Hepatocyte (in vitro differentiated cells): ENCODE data around the gene DPP10. TPM values are rescaled to one million over a fixed set of nuclear protein-coding genes. Genes with fewer than 3 reads are reported as not detected.

ENCODE experiments used
- DNase-seq: peaks from one replicate; pipeline ENCODE4 v3.0.0-alpha.2; 2016; ENCODE audit warnings: low spot score
- H2AFZ ChIP-seq: fragments of 200-600 bp; sonication (generic); 2 replicates; pipeline ENCODE4 v1.6.0; 2016; ENCODE audit warnings: antibody characterized with exemption, mild to moderate bottlenecking
- H3K27ac ChIP-seq: fragments of 200-600 bp; sonication (generic); 2 replicates; pipeline ENCODE4 v1.5.1; 2016; ENCODE audit warnings: mild to moderate bottlenecking
- H3K27me3 ChIP-seq: fragments of 200-600 bp; sonication (generic); 2 replicates; pipeline ENCODE4 v1.6.1; 2016
- H3K36me3 ChIP-seq: fragments of 200-600 bp; sonication (generic); replicated peaks from 2 replicates; pipeline ENCODE4 v1.5.1; 2016; ENCODE audit warnings: low read depth; ENCODE audit not compliant: insufficient read depth
- H3K4me1 ChIP-seq: fragments of 200-600 bp; sonication (generic); 2 replicates; pipeline ENCODE4 v1.5.1; 2016; ENCODE audit warnings: mild to moderate bottlenecking, moderate library complexity; ENCODE audit not compliant: insufficient read depth
- H3K4me2 ChIP-seq: fragments of 200-600 bp; sonication (generic); 2 replicates; pipeline ENCODE4 v1.6.0; 2016
- H3K4me3 ChIP-seq: fragments of 200-600 bp; sonication (generic); 2 replicates; pipeline ENCODE4 v1.5.1; 2016; ENCODE audit warnings: mild to moderate bottlenecking
- H3K79me2 ChIP-seq: fragments of 200-600 bp; sonication (generic); 2 replicates; pipeline ENCODE4 v1.6.0; 2017; ENCODE audit warnings: mild to moderate bottlenecking
- H3K9me2 ChIP-seq: fragments of 200-600 bp; sonication (generic); replicated peaks from 2 replicates; pipeline ENCODE4 v1.6.0; 2017; ENCODE audit warnings: mild to moderate bottlenecking; ENCODE audit not compliant: insufficient read depth
- H3K9me3 ChIP-seq: fragments of 200-600 bp; sonication (generic); 2 replicates; pipeline ENCODE4 v1.5.1; 2016; ENCODE audit warnings: low read depth, mild to moderate bottlenecking
- H4K20me1 ChIP-seq: fragments of 200-600 bp; sonication (generic); 2 replicates; pipeline ENCODE4 v1.6.0; 2016; ENCODE audit warnings: mild to moderate bottlenecking; ENCODE audit not compliant: insufficient read depth, poor library complexity, severe bottlenecking
- CTCF ChIP-seq: fragments of 200-600 bp; sonication (generic); IDR thresholded peaks from 2 replicates; pipeline ENCODE4 v1.5.1; 2016; ENCODE audit warnings: antibody characterized with exemption, mild to moderate bottlenecking; ENCODE audit not compliant: poor library complexity
- EZH2 ChIP-seq: fragments of 200-600 bp; sonication (generic); IDR thresholded peaks from 2 replicates; pipeline ENCODE4 v1.6.1; 2016; ENCODE audit warnings: antibody characterized with exemption, mild to moderate bottlenecking, borderline replicate concordance
- EZH2phosphoT487 ChIP-seq: fragments of 200-600 bp; sonication (generic); IDR thresholded peaks from one replicate; pipeline ENCODE4 v1.6.1; 2018; ENCODE audit warnings: antibody characterized with exemption, mild to moderate bottlenecking, low read depth, moderate library complexity; ENCODE audit not compliant: unreplicated experiment, severe bottlenecking
- WGBS: methylation state at CpG from one replicate; pipeline ENCODE4 v1.1.6; 2016; ENCODE audit warnings: low lambda C conversion rate; ENCODE audit errors: missing lambda C conversion rate; 5-methylcytosine and 5-hydroxymethylcytosine counted together
- polyA plus RNA-seq: library from polyadenylated mRNA; unstranded; fragments of >200 nt; fragmentation: Nextera tagmentation; extraction: Ambion mirVana; gene quantifications from 2 replicates; pipeline ENCODE4 v1.2.1, GENCODE V29; 2016
- total RNA-seq: library from RNA; depleted of rRNA; stranded (reverse); fragments of >200 nt; gene quantifications from 2 replicates; pipeline ENCODE4 v1.2.3, GENCODE V29; 2014

Gene DPP10
- total and polyA plus RNA-seq, 2 experiments from 2014 or later = 5.0 to 15.7 TPM

GRCh38 chr2:115034801-115035200 is 592.4 kb downstream of the DPP10 start:
- DNase-seq = no peak
- Histone ChIP-seq H3K4me1 (no peaks in the 10 kb centered on the region), H3K36me3 (no peaks in the 10 kb centered on the region), H3K4me3 (no peak overlapping the region), H3K4me2 (no peak overlapping the region), H3K9me3 (no peaks in the 10 kb centered on the region), H3K27me3 (no peaks in the 10 kb centered on the region), H2AFZ (no peak overlapping the region), H3K9me2 (no peaks in the 10 kb centered on the region), H3K79me2 (no peaks in the 10 kb centered on the region), H4K20me1 (no peaks in the 10 kb centered on the region), H3K27ac (no peak overlapping the region)
- WGBS = 91% methylated on average over 3 of the region's 3 CpGs
- TF ChIP-seq CTCF (no peak), EZH2 (no peak), EZH2phosphoT487 (no peak)

GRCh38 chr2:115036818-115037217 is 594.4 kb downstream of the DPP10 start:
- H2AFZ ChIP-seq = no peak overlapping the region
- no peaks in the 10 kb centered on the region for H3K79me2 ChIP-seq
- no peaks in the 10 kb centered on the region for H3K4me1 ChIP-seq
- no peak for DNase-seq
- H3K36me3 ChIP-seq = no peaks in the 10 kb centered on the region
- no peaks in the 10 kb centered on the region for H4K20me1 ChIP-seq
- no peak overlapping the region for H3K27ac ChIP-seq
- H3K4me3 ChIP-seq = no peak overlapping the region
- TF ChIP-seq EZH2phosphoT487 = no peak
- no peak for TF ChIP-seq CTCF
- no peak for TF ChIP-seq EZH2
- WGBS = 81% methylated on average over 2 of the region's 2 CpGs
- no peaks in the 10 kb centered on the region for H3K9me3 ChIP-seq
- H3K9me2 ChIP-seq = no peaks in the 10 kb centered on the region
- no peaks in the 10 kb centered on the region for H3K27me3 ChIP-seq
- no peak overlapping the region for H3K4me2 ChIP-seq

- Histone ChIP-seq H3K27me3 (no peaks in the 10 kb centered on the region), H3K36me3 (no peaks in the 10 kb centered on the region), H4K20me1 (no peaks in the 10 kb centered on the region), H3K9me2 (no peaks in the 10 kb centered on the region), H2AFZ (no peak overlapping the region), H3K4me2 (no peak overlapping the region), H3K79me2 (no peaks in the 10 kb centered on the region), H3K9me3 (no peaks in the 10 kb centered on the region), H3K4me1 (no peaks in the 10 kb centered on the region), H3K4me3 (no peak overlapping the region), H3K27ac (no peak overlapping the region)
- DNase-seq = no peak
- TF ChIP-seq CTCF (no peak), EZH2 (no peak), EZH2phosphoT487 (no peak)
- WGBS = 34% methylated on average over 2 of the region's 2 CpGs
Observed at GRCh38 chr2:115057473-115057872, 615.0 kb downstream of the DPP10 start.

- Histone ChIP-seq H3K9me3 (no peaks in the 10 kb centered on the region), H3K4me1 (peaks cover 4% of the 10 kb centered on the region), H3K4me2 (no peak overlapping the region), H3K79me2 (no peaks in the 10 kb centered on the region), H2AFZ (no peak overlapping the region), H3K4me3 (no peak overlapping the region), H3K27ac (no peak overlapping the region), H3K36me3 (no peaks in the 10 kb centered on the region), H4K20me1 (no peaks in the 10 kb centered on the region), H3K27me3 (no peaks in the 10 kb centered on the region), H3K9me2 (no peaks in the 10 kb centered on the region)
- DNase-seq = no peak
- TF ChIP-seq EZH2 (no peak), EZH2phosphoT487 (no peak), CTCF (no peak)
Observed at GRCh38 chr2:115070002-115070401, 627.6 kb downstream of the DPP10 start.
